K562 (cell line): ENCODE results near the gene RPS6KA4. TPM values are rescaled to one million over a fixed set of nuclear protein-coding genes. Genes with fewer than 3 reads are reported as not detected.

Experiments used
- HDAC2 ChIP-seq: fragments of 450-650 bp; IDR thresholded peaks from 2 replicates; pipeline ENCODE4 v1.6.1; 2016; ENCODE audit warnings: mild to moderate bottlenecking
- HLTF ChIP-seq: fragments of 450-650 bp; IDR thresholded peaks from 2 replicates; pipeline ENCODE4 v1.6.1; 2016
- IFI16 ChIP-seq: fragments of 250-450 bp; sonication (Bioruptor Pico); IDR thresholded peaks from 2 replicates; pipeline ENCODE4 v2.1.2; 2022; ENCODE audit warnings: mild to moderate bottlenecking, inconsistent platforms
- KLF10 ChIP-seq: fragments of 250-450 bp; sonication (Bioruptor Pico); IDR thresholded peaks from 2 replicates; pipeline ENCODE4 v1.6.1; 2021; ENCODE audit warnings: matching md5 sums
- NFATC3 ChIP-seq: fragments of 450-650 bp; IDR thresholded peaks from 2 replicates; pipeline ENCODE4 v1.6.1; 2017; ENCODE audit warnings: mild to moderate bottlenecking
- NFIC ChIP-seq: fragments of 450-650 bp; IDR thresholded peaks from 2 replicates; pipeline ENCODE4 v1.6.1; 2017; ENCODE audit warnings: mild to moderate bottlenecking, inconsistent platforms
- OTX1 ChIP-seq: fragments of 450-650 bp; formaldehyde crosslinking; IDR thresholded peaks from 2 replicates; pipeline ENCODE4 v1.4.0; 2022; ENCODE audit warnings: mild to moderate bottlenecking
- USF1 ChIP-seq: sonication (generic); formaldehyde crosslinking; IDR thresholded peaks from 2 replicates; pipeline ENCODE4 v1.9.0; 2022; ENCODE audit warnings: mild to moderate bottlenecking, missing genetic modification reagents
- USF2 ChIP-seq: sonication (generic); formaldehyde crosslinking; IDR thresholded peaks from 2 replicates; pipeline ENCODE4 v1.5.0; 2020; ENCODE audit warnings: missing genetic modification reagents
- ZNF639 ChIP-seq, 2 experiments: fragments of 200-800 bp in 1 of 2; sonication (Bioruptor generic) in 1 of 2; sonication (generic) in 1 of 2; formaldehyde crosslinking in 1 of 2; IDR thresholded peaks in 1 of 2; conservative IDR thresholded peaks in 1 of 2; 2 replicates each; pipeline versions ENCODE4 v1.5.0 to v1.6.1; 2016 to 2020; ENCODE audit warnings: missing compliant biosample characterization in 1 of 2, missing genetic modification characterization in 1 of 2, missing genetic modification reagents in 1 of 2
- polyA plus RNA-seq, 8 experiments: library from polyadenylated mRNA; depleted of rRNA in 4 of 8; stranded (reverse) in 5 of 8; unstranded in 3 of 8; fragments of >200 nt; fragmentation: Nextera tagmentation in 2 of 8; fragmentation: Illumina TruSeq in 1 of 8; extraction: Ambion mirVana in 2 of 8; extraction: Trizol in 1 of 8; gene quantifications; 2 replicates each; pipeline versions ENCODE4 v1.2.1 to v1.2.3, GENCODE V29; 2011 to 2014; ENCODE audit warnings: inconsistent platforms in 1 of 8, missing spikeins in 1 of 8
- total RNA-seq, 7 experiments: library from RNA; depleted of rRNA in 6 of 7; stranded (reverse); fragments of >200 nt in 6 of 7; fragmentation: Illumina TruSeq in 2 of 7; extraction: Trizol in 2 of 7; gene quantifications; 2 replicates each; pipeline versions ENCODE4 v1.2.1 to v1.2.3, GENCODE V29; 2011 to 2021; ENCODE audit warnings: low replicate concordance in 1 of 7
- TF ChIP-seq, protein P1 (sequence below): sonication (generic); formaldehyde crosslinking; IDR thresholded peaks from 2 replicates; pipeline ENCODE4 v1.9.0; 2022; ENCODE audit warnings: mild to moderate bottlenecking, missing genetic modification reagents

The RPS6KA4 gene
- total and polyA plus RNA-seq, 9 of the 15 experiments (the other 6 are each of a cell fraction or from before 2014, with no cell fraction given), result 0.15 to 23.8 (median 9.8) TPM

GRCh38 chr11:64327375-64327774 lies 31.6 kb upstream of the RPS6KA4 start (continued):
- TF ChIP-seq HLTF (peak; percentile 96), NFIC (no peak), USF1 (CRISPR knock-in tag) (peak; percentile 35), OTX1 (CRISPR knock-in tag) (no peak), ZNF639 (CRISPR knock-in tag; conservative IDR thresholded peaks at IDR 0.05 in 1 of 2, IDR thresholded peaks at IDR 0.05 in 1 of 2) (no peak), NFATC3 (no peak), IFI16 (CRISPR knock-in tag) (no peak), HDAC2 (peak; percentile 40; the same call in 1 of the 2 replicates), USF2 (CRISPR knock-in tag) (peak; percentile 29; the same call in 1 of the 2 replicates), KLF10 (CRISPR knock-in tag) (no peak)
- TF ChIP-seq, protein P1, sequence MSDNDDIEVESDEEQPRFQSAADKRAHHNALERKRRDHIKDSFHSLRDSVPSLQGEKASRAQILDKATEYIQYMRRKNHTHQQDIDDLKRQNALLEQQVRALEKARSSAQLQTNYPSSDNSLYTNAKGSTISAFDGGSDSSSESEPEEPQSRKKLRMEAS (CRISPR knock-in tag), result no peak
